Spleen (tissue), 7 donors: ENCODE data around the gene EFCAB8.

Experiments used
- POLR2A ChIP-seq, 3 donors: fragments of 450-650 bp; IDR thresholded peaks; one replicate each; pipeline ENCODE4 v1.5.1; 2017; ENCODE audit warnings: antibody characterized with exemption in 3 of 3, mild to moderate bottlenecking in 1 of 3
- TF ChIP-seq, protein P1 (sequence below), 11 experiments: fragments of 200-600 bp in 7 of 11; fragments of 450-650 bp in 4 of 11; sonication (generic) in 4 of 11; IDR thresholded peaks in 8 of 11; conservative IDR thresholded peaks in 3 of 11; 1 replicate in 7 of 11; 2 replicates in 4 of 11; pipeline versions ENCODE4 v1.4.0 to v1.8.0; 2016 to 2021; ENCODE audit warnings: antibody characterized with exemption in 11 of 11, inconsistent platforms in 4 of 11, mild to moderate bottlenecking in 1 of 11
- donor health status: DM: no; HTN: no; CAD: no; lungs with moderate emphysema.
- donor health status: DM: no; HTN: no; CAD: no.
- donor health status: DM: no; HTN: no; CAD: no.

DNA sequence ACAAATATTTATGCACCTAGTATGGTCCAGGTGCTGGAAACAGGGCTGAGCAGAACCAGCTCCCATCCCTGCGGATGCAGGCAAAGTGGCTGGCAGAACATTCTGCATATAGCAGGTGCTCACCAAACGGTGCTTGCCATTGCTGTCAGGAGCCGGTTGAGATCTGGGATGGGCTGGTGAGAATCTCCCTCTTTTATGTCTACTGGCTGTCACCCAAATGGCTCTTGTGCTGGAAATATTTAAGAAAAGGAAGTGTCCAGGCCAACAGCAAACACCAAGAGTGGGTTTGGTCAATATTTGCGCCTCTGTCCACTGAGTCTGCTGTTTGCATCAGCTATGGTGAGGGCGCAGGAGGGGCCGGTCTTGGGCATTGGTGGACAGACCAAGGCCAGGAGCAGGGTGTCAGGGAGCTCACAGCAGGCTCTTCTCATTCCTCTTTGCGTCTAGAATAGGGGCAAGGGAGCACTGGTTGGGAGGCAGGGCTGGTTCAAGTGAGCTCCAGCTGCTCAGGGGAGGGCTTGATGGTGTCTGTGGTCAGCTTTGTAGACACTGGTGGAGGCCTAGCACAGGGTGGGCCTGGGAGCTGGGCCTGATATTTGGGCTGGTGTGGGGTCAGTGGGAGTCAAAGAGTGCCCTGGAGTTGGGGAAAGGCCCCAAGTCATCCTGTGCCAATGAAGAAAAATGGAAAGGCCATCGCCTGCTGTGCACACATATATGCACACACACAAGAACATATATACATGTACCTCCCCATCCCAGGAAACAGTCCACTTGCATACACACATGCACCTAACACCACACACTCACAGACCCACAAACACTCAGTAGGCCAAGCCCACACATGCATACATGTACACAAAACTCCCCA is 147.4 kb downstream of the EFCAB8 start:
- TF ChIP-seq, protein P1, sequence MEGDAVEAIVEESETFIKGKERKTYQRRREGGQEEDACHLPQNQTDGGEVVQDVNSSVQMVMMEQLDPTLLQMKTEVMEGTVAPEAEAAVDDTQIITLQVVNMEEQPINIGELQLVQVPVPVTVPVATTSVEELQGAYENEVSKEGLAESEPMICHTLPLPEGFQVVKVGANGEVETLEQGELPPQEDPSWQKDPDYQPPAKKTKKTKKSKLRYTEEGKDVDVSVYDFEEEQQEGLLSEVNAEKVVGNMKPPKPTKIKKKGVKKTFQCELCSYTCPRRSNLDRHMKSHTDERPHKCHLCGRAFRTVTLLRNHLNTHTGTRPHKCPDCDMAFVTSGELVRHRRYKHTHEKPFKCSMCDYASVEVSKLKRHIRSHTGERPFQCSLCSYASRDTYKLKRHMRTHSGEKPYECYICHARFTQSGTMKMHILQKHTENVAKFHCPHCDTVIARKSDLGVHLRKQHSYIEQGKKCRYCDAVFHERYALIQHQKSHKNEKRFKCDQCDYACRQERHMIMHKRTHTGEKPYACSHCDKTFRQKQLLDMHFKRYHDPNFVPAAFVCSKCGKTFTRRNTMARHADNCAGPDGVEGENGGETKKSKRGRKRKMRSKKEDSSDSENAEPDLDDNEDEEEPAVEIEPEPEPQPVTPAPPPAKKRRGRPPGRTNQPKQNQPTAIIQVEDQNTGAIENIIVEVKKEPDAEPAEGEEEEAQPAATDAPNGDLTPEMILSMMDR (IDR thresholded peaks at IDR 0.05 in 8 of 11, conservative IDR thresholded peaks at IDR 0.05 in 3 of 11), result no peak
- TF ChIP-seq POLR2A (IDR thresholded peaks at IDR 0.05), result no peak
